Breast epithelium (tissue), 3 donors: Measurements from ENCODE around the gene CSMD2.

ENCODE experiments used
- CTCF ChIP-seq, 3 donors: fragments of 450-650 bp; IDR thresholded peaks; one replicate each; pipeline ENCODE4 v1.5.1; 2016 to 2017; ENCODE audit warnings: antibody characterized with exemption in 3 of 3, mild to moderate bottlenecking in 3 of 3, moderate library complexity in 3 of 3
- POLR2A ChIP-seq: fragments of 450-650 bp; IDR thresholded peaks from one replicate; pipeline ENCODE4 v1.6.1; 2016; ENCODE audit warnings: antibody characterized with exemption, mild to moderate bottlenecking, moderate library complexity

GRCh38 chr1:33532936-33533335 lies 632.1 kb downstream of the CSMD2 start:
- TF ChIP-seq POLR2A, result no peak
- no peak for TF ChIP-seq CTCF (IDR thresholded peaks at IDR 0.05)
